Cardiac septum (tissue), 1 donor: Measurements from ENCODE around the gene KLF2. TPM values are rescaled to one million over a fixed set of nuclear protein-coding genes. Genes with fewer than 3 reads are reported as not detected.

Experiments
- DNase-seq: peaks from one replicate; pipeline ENCODE4 v3.0.0-alpha.2; 2020; ENCODE audit warnings: low spot score
- intact Hi-C: fragments of 100-400 bp; cut with DNase I; formaldehyde crosslinking; loops from one replicate; pipeline ENCODE4 v1.14.0; 2022
- total RNA-seq: library from RNA; stranded (reverse); fragmentation: NEBNext Ultra II Directional; extraction: Animal tissue kit (Norgen Biotek cat#: 25700); gene quantifications from one replicate; pipeline ENCODE4 v1.2.1, GENCODE V29; 2021
- donor health status: DM: no; HTN: no; CAD: no.

Gene KLF2
- total RNA-seq, 1 donor from 2014 or later, result 44.6 TPM

GRCh38 chr19:16370641-16371391 is 46.2 kb downstream of the KLF2 start:
- DNase-seq, result no peak

GRCh38 chr19:16371540-16371986 is 46.9 kb downstream of the KLF2 start:
- intact Hi-C loops, result no loop called here
- DNase-seq, result peak; percentile 90

More at GRCh38 chr19:16370641-16371391, 46.2 kb downstream of the KLF2 start:
- intact Hi-C loops, result no loop called here

- peak; percentile 67 for DNase-seq
- intact Hi-C loops, result no loop called here
Observed at GRCh38 chr19:16372065-16372915, 47.7 kb downstream of the KLF2 start.

- DNase-seq, result peak; percentile 65
- intact Hi-C loops, result no loop called here
Observed at GRCh38 chr19:16373079-16373478, 48.5 kb downstream of the KLF2 start.

GRCh38 chr19:16373532-16373931 is 48.9 kb downstream of the KLF2 start:
- intact Hi-C loops, result no loop called here
- peak; percentile 77 for DNase-seq

- no peak for DNase-seq
- intact Hi-C loops, result no loop called here
Observed at GRCh38 chr19:16373989-16374388, 49.4 kb downstream of the KLF2 start.

GRCh38 chr19:16374436-16374835 is 49.8 kb downstream of the KLF2 start:
- intact Hi-C loops, result no loop called here
- peak; percentile 44 for DNase-seq

GRCh38 chr19:16375157-16375935 is 50.7 kb downstream of the KLF2 start:
- DNase-seq, result peak; percentile 9
- intact Hi-C loops, result no loop called here

- intact Hi-C loops, result no loop called here
- no peak for DNase-seq
Observed at GRCh38 chr19:16375936-16376185, 51.2 kb downstream of the KLF2 start.

GRCh38 chr19:16376241-16376640 is 51.6 kb downstream of the KLF2 start:
- peak; percentile 68 for DNase-seq
- intact Hi-C loops, result no loop called here

GRCh38 chr19:16376649-16377048 is 52.0 kb downstream of the KLF2 start:
- intact Hi-C loops, result no loop called here
- no peak for DNase-seq

- intact Hi-C loops, result no loop called here
- peak; percentile 67 for DNase-seq
Observed at GRCh38 chr19:16377521-16377920, 52.9 kb downstream of the KLF2 start.

Other genes starting within 250 kb of the KLF2 start
- 95.4 TPM for gene TPM4, start 248.3 kb upstream of the KLF2 start, total RNA-seq
- 17.8 TPM for gene RAB8A, start 212.9 kb upstream of the KLF2 start, total RNA-seq
- gene HSH2D, start 181.1 kb upstream of the KLF2 start, total RNA-seq, result 0.32 TPM
- gene CIB3, start 151.3 kb upstream of the KLF2 start, total RNA-seq, result not detected
- gene FAM32A, start 139.4 kb upstream of the KLF2 start, total RNA-seq, result 36.9 TPM
- 51.8 TPM for gene AP1M1, start 126.9 kb upstream of the KLF2 start, total RNA-seq
- 48.4 TPM for gene EPS15L1, start 147.1 kb downstream of the KLF2 start, total RNA-seq
- gene CALR3, start 171.3 kb downstream of the KLF2 start, total RNA-seq, result not detected
- gene C19orf44, start 171.6 kb downstream of the KLF2 start, total RNA-seq, result 3.1 TPM
- 23.7 TPM for gene CHERP, start 217.6 kb downstream of the KLF2 start, total RNA-seq
- gene SLC35E1, start 247.6 kb downstream of the KLF2 start, total RNA-seq, result 26.7 TPM